KMS-11 (cell line): Measurements from ENCODE around the gene PTX4.

Source experiments
- H2AFZ ChIP-seq: fragments of 200-600 bp; sonication (generic); 2 replicates; pipeline ENCODE4 v1.6.1; 2016; ENCODE audit warnings: antibody characterized with exemption, mixed run types, low read depth
- H3K27ac ChIP-seq: fragments of 200-600 bp; sonication (generic); 2 replicates; pipeline ENCODE4 v1.6.1; 2016; ENCODE audit warnings: mild to moderate bottlenecking, mixed run types
- H3K27me3 ChIP-seq: fragments of 200-600 bp; sonication (generic); 2 replicates; pipeline ENCODE4 v1.6.1; 2017; ENCODE audit warnings: mild to moderate bottlenecking, low read depth, mixed run types, moderate library complexity; ENCODE audit not compliant: insufficient read depth
- H3K36me3 ChIP-seq: fragments of 200-600 bp; sonication (generic); 2 replicates; pipeline ENCODE4 v1.6.1; 2017; ENCODE audit warnings: mild to moderate bottlenecking, mixed run types; ENCODE audit not compliant: insufficient read depth
- H3K4me1 ChIP-seq: fragments of 200-600 bp; sonication (generic); 2 replicates; pipeline ENCODE4 v1.6.1; 2016; ENCODE audit warnings: mild to moderate bottlenecking, low read depth, mixed run types; ENCODE audit not compliant: poor library complexity, severe bottlenecking
- H3K4me2 ChIP-seq: fragments of 200-600 bp; sonication (generic); 2 replicates; pipeline ENCODE4 v1.7.0; 2016; ENCODE audit warnings: mild to moderate bottlenecking, mixed run types
- H3K4me3 ChIP-seq: fragments of 200-600 bp; sonication (generic); IDR thresholded peaks from 2 replicates; pipeline ENCODE4 v1.6.1; 2017; ENCODE audit warnings: low read depth, low read length, mixed read lengths; ENCODE audit not compliant: insufficient read depth
- H3K79me2 ChIP-seq: fragments of 200-600 bp; sonication (generic); 2 replicates; pipeline ENCODE4 v1.6.1; 2016; ENCODE audit warnings: low read depth, mixed run types; ENCODE audit not compliant: insufficient read depth
- H3K9ac ChIP-seq: fragments of 200-600 bp; sonication (generic); 2 replicates; pipeline ENCODE4 v1.6.1; 2016; ENCODE audit warnings: mild to moderate bottlenecking, mixed run types
- H4K20me1 ChIP-seq: fragments of 200-600 bp; sonication (generic); 2 replicates; pipeline ENCODE4 v1.6.1; 2016; ENCODE audit warnings: mild to moderate bottlenecking, mixed run types; ENCODE audit not compliant: insufficient read depth
- CTCF ChIP-seq: fragments of 200-600 bp; sonication (generic); conservative IDR thresholded peaks from 2 replicates; pipeline ENCODE4 v1.6.1; 2017; ENCODE audit warnings: low read depth, mild to moderate bottlenecking, antibody characterized with exemption, low read length, moderate library complexity, mixed read lengths

PTX4 gene

GRCh38 chr16:1535391-1536291 lies 46.9 kb upstream of the PTX4 start:
- Histone ChIP-seq H3K36me3 (no peaks in the 10 kb centered on the region), H3K9ac (no peak overlapping the region), H3K4me1 (no peaks in the 10 kb centered on the region), H3K27ac (no peak overlapping the region), H3K4me2 (no peak overlapping the region), H4K20me1 (no peaks in the 10 kb centered on the region), H2AFZ (no peak overlapping the region), H3K4me3 (no peak overlapping the region), H3K27me3 (peaks cover 26% of the 10 kb centered on the region), H3K79me2 (no peaks in the 10 kb centered on the region)
- no peak for TF ChIP-seq CTCF

GRCh38 chr16:1534021-1535020 lies 45.6 kb upstream of the PTX4 start:
- Histone ChIP-seq H3K27me3 (peaks cover 39% of the 10 kb centered on the region), H3K9ac (no peak overlapping the region)

GRCh38 chr16:1533443-1533951 lies 44.8 kb upstream of the PTX4 start, which contains the start of gene TMEM204:
Gene TMEM204 (plus strand): TSS chr16:1533666. CDS start chr16:1534276, 610 bp downstream.
- Histone ChIP-seq H3K27me3 (peaks cover 40% of the 10 kb centered on the region), H3K9ac (no peak within 1 kb of the TSS), H3K36me3 (no peaks in the 10 kb centered on the region), H3K79me2 (no peaks in the 10 kb centered on the region), H2AFZ (no peak within 1 kb of the TSS), H3K4me1 (no peaks in the 10 kb centered on the region), H3K27ac (no peak within 1 kb of the TSS), H3K4me3 (no peak within 1 kb of the TSS), H4K20me1 (no peaks in the 10 kb centered on the region), H3K4me2 (no peak within 1 kb of the TSS)
- no peak for TF ChIP-seq CTCF

More at GRCh38 chr16:1534021-1535020, 45.6 kb upstream of the PTX4 start:
- Histone ChIP-seq H3K36me3 (no peaks in the 10 kb centered on the region), H3K27ac (no peak overlapping the region), H3K79me2 (no peaks in the 10 kb centered on the region), H3K4me1 (no peaks in the 10 kb centered on the region), H3K4me2 (no peak overlapping the region), H2AFZ (no peak overlapping the region), H4K20me1 (no peaks in the 10 kb centered on the region), H3K4me3 (no peak overlapping the region)
- no peak for TF ChIP-seq CTCF

GRCh38 chr16:1532771-1533170 lies 44.0 kb upstream of the PTX4 start:
- Histone ChIP-seq H3K4me3 (no peak overlapping the region), H3K27ac (no peak overlapping the region), H3K9ac (no peak overlapping the region), H3K79me2 (no peaks in the 10 kb centered on the region), H4K20me1 (no peaks in the 10 kb centered on the region), H3K36me3 (no peaks in the 10 kb centered on the region), H3K4me2 (no peak overlapping the region), H3K27me3 (peaks cover 40% of the 10 kb centered on the region), H3K4me1 (no peaks in the 10 kb centered on the region), H2AFZ (no peak overlapping the region)
- TF ChIP-seq CTCF, result no peak
